GM19239 (cell line): ENCODE results near the gene NAPEPLD.
"Not testable (repeated sequence)": the region's sequence is repeated elsewhere in the genome, so short reads cannot be mapped to it uniquely, and the experiment has no call there.

Experiments
- DNase-seq: peaks from one replicate; pipeline ENCODE4 v3.0.0; 2011; ENCODE audit warnings: low spot score; ENCODE audit not compliant: insufficient read length
- FAIRE-seq: peaks from 2 replicates; lab custom pipeline; 2011; peaks lifted over from hg19 to GRCh38; lab: Jason Lieb, UNC

The NAPEPLD gene

GRCh38 chr7:103116991-103117390 is 31.9 kb downstream of the NAPEPLD start:
- FAIRE-seq (no peak), DNase-seq (no peak)

GRCh38 chr7:103116511-103116910 is 32.4 kb downstream of the NAPEPLD start:
- FAIRE-seq (no peak), DNase-seq (no peak)

GRCh38 chr7:103115771-103116170 is 33.1 kb downstream of the NAPEPLD start:
- no peak for FAIRE-seq
- no peak for DNase-seq

DNA sequence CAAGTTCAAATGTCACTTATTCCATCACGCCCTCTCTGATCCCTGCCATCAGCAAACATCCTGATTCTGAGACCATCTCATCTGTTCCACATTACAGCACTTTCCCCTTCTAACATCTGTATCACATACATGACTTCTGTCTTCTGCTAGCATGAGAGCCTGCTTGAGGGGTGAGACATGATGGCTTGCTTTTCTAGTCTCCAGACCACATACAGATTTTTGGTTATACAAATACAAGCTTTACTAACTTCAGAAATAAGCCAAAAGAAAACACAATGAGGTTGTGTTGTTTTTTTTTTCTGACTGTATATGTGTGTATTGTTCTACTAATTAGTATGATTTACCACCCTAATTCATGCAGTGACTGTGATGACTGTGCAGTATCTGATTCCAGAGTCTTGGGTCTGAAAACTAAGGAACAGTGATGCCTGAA is 34.3 kb downstream of the NAPEPLD start:
- DNase-seq (no peak), FAIRE-seq (no peak)

DNA sequence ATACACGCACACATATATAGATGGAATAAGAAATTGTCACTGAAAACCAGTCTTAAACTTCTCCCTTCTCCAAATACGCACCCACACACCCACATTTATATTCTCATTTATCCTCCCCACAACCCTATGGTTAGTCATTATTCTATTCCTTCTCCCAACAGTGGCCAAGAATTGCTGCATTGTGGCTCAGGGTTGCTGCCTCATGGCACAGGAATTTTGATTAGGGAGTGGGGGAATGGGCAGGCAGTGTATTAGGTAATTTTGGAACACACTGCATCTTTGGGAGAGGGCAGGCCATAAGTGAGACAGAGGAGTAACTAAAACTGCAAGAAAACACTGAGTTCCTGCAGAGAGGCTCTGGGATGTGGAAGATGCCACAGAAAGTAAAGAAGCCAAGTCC is 35.7 kb downstream of the NAPEPLD start:
- no peak for FAIRE-seq

GRCh38 chr7:103106703-103107070 is 42.2 kb downstream of the NAPEPLD start:
- DNase-seq, FAIRE-seq: not testable (repeated sequence)

More for the DNA sequence above, 35.7 kb downstream of the NAPEPLD start:
- no peak for DNase-seq

GRCh38 chr7:103106005-103106702 is 42.7 kb downstream of the NAPEPLD start:
- DNase-seq: no peak
- no peak for FAIRE-seq

DNA sequence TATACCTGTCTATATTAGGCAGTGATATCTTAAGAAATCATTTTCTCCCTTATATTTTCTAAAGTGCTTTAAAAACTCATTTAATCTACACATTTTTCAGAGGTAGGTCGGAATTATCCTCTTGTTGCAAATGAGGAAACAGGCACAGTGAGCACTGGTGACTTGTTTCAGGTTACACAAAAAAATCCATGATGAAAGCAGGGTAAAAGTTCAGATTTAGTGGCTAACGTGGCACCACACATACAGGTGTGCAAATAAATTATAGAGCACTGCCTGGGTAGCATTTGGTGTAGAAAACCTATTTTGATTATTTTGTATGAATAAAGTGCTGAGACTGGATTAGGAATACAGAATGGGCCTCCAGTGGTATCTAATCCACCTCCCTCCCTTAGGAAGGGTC is 47.4 kb downstream of the NAPEPLD start:
- FAIRE-seq: no peak
- DNase-seq: no peak

DNA sequence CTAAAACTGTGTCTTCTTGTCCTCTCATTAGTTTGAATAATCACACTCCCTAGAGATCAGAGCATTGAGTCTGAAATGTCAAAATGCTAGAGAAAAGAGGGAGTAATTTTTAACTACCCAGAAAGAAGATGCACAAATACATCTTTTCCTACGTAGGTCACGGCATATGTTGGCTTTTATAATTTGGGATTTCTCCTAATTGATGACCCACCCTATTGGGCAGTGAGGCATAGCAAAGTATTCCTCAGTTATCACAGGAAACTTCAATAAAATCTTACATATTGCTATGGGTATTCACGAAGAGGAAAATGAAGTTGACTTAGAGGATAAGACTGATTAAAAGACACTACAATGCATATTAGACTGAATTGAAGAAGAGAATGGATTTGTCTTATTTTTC is 48.6 kb downstream of the NAPEPLD start:
- no peak for DNase-seq
- FAIRE-seq: no peak

DNA sequence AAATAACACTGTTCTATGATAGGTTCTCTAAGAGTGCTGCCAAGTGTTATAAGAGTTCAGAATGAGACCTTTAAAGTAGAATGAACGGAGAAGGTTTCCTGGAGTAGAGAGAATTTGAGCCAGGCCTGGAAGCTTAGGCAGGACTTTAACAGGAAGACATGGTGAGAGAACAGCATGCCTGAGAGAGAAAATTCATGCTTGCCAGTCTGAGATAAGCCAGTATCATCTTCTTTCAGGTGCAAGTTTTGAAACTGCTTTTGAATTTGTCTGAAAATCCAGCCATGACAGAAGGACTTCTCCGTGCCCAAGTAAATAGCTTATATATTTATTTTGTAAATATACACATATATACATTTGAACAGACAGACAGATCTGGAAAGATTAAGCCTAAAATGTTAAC is 51.9 kb downstream of the NAPEPLD start:
- no peak for FAIRE-seq

GRCh38 chr7:103095558-103095957 is 53.3 kb downstream of the NAPEPLD start:
- not testable (repeated sequence) for DNase-seq, FAIRE-seq

More for the DNA sequence above, 51.9 kb downstream of the NAPEPLD start:
- no peak for DNase-seq

- FAIRE-seq: no peak
Observed at GRCh38 chr7:103094102-103094501, 54.8 kb downstream of the NAPEPLD start.

DNA sequence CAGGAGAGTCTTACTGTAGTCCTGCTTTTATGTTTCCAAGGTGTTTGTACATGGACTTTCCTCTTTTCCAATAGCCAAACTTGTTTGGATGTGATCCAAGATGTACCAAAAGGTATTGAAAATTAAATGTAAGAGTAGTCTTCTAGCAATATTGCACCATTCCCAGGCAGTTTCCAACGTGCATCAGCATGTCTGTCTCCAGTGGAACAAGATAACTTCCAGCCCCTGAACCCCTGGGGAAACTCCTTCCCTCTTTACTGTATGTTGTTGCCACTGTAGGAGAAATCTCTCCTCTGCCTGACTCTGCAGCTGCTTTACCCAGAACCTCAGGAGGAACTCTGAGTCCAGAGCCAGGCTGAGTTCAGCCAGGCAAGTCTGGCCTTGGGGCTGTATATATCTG is 55.5 kb downstream of the NAPEPLD start:
- FAIRE-seq: no peak
- DNase-seq: no peak

More at GRCh38 chr7:103094102-103094501, 54.8 kb downstream of the NAPEPLD start:
- no peak for DNase-seq

DNA sequence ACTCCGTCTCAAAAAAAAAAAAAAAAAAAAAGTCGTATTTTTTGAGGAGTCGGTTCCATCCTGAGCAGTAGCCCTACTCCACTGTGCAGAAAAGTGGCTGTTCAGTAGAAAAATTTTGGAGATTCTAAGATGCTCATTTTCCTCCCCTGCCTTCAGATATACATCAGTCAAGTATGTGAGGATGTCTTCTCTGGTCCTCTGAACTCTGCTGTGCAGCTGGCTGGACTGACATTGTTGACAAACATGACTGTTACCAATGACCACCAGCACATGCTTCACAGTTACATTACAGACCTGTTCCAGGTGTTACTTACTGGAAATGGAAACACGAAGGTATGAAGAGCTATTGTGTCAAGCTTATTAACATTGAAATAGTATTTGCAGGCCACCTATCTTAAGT is 56.6 kb downstream of the NAPEPLD start:
- not testable (repeated sequence) for DNase-seq, FAIRE-seq

GRCh38 chr7:103083210-103083609 is 65.7 kb downstream of the NAPEPLD start:
- FAIRE-seq: no peak

GRCh38 chr7:103082497-103082896 is 66.4 kb downstream of the NAPEPLD start:
- no peak for DNase-seq
- FAIRE-seq: peak; percentile 60

More at GRCh38 chr7:103083210-103083609, 65.7 kb downstream of the NAPEPLD start:
- DNase-seq: no peak

DNA sequence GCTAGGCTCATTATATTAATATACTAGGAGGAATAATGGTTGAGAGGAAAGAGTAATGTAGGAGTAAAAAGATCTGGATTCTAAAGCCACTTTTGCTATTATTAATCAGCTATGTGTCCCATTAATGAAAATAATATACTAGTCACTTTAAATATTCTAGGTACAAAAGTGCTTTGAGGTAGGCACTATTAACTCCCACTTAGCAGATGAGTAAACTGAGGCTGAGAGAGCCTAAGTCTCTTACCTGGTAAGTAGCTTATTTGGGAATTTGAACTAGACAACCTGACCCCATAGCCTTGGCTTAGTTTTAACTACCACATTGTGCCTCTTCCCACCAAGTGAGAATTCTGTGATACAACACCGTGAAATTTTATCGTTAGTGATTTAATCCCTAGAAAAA is 68.0 kb downstream of the NAPEPLD start:
- no peak for DNase-seq
- no peak for FAIRE-seq

DNA sequence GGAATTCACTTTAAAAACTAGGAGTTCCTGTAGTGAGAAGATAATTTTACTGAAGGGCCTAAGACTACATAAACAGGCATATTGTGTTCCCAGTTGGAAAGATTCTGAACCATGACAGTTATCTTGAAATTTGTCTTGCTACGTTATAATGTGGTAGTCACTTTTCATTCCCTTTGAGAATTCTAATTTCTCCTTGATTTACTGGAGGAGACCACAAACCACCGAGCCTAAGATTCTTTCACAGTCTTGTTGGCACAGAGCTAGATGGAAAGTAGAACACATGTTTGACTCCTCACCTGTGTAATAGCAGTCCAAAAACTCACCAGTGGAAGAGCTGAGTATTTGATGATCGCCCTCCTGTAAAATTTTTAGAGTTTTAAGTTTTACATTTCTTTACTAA is 69.1 kb downstream of the NAPEPLD start:
- FAIRE-seq (no peak), DNase-seq (no peak)

- FAIRE-seq, DNase-seq: not testable (repeated sequence)
Observed at GRCh38 chr7:103078226-103078625, 70.7 kb downstream of the NAPEPLD start.

DNA sequence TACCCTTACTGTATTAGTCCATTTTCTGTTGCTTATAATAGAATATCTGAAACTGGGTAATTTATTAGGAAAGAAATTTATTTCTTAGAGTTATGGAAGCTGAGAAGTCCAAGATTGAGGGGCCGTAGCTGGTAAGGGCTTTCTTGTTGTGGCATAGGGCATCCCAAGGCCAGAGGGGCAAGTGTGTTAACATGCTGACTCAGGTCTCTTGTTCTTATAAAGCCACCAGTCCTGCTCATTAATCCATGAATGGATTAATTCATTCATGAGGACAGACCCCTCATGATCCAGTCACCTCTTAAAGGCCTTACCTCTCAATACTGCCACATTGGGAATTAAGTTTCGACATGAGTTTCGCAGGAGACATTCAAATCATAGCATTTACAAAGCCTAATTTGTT is 71.6 kb downstream of the NAPEPLD start:
- no peak for FAIRE-seq
- no peak for DNase-seq

- FAIRE-seq (no peak), DNase-seq (no peak)
Observed at GRCh38 chr7:103076764-103077163, 72.1 kb downstream of the NAPEPLD start.

DNA sequence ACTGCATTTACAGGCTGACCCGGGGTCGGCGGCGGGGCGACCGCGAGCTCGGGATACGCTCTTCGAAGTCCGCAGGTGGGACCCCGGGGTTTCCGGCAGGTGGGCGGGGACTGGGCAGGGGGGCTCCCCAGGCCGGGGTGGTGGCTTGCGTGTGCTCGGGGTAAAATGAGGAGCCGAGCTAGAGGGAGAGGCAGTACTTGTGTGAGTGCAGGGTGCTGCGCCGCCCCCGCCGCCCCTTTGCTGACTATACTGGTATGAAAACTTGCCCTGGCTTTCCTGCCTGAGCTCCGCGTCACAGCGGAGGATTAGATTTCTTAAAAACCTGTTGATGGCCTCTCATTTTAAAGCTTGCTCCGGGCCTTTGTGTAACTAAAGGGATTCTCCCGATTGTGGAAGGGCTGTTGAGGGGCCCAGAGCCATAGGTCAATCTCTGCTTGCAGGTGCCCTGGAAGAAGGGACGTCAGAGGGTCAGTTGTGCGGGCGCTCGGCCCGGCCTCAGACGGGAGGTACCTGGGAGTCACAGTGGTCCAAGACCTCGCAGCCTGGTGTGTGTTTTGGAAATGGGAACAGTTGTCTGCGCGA is 73.5 kb downstream of the NAPEPLD start:
- FAIRE-seq: peak; percentile 85
- peak; percentile 40 for DNase-seq
